Fibroblast of skin of right biceps (primary cell): ENCODE data around the gene TAS2R9.
A peak's percentile ranks its signal among the peaks of the same experiment; 100 is the strongest.
"Not testable (repeated sequence)": the region's sequence is repeated elsewhere in the genome, so short reads cannot be mapped to it uniquely, and the experiment has no call there.

Source experiments
- DNase-seq: peaks from one replicate; pipeline ENCODE4 v3.0.0-alpha.2; 2013

Gene TAS2R9

GRCh38 chr12:10810068-10810467, at the start of gene TAS2R9:
TAS2R9 (minus strand) TSS chr12:10810168; CDS start chr12:10810075, 93 bp downstream.
- DNase-seq: no peak

- no peak for DNase-seq
Observed at GRCh38 chr12:10855807-10856206, 45.8 kb upstream of the TAS2R9 start.

- no peak for DNase-seq
Observed at GRCh38 chr12:10853776-10854175, 43.8 kb upstream of the TAS2R9 start.

- DNase-seq: no peak
Observed at GRCh38 chr12:10851243-10851858, 41.4 kb upstream of the TAS2R9 start.

- no peak for DNase-seq
Observed at GRCh38 chr12:10849425-10849878, 39.5 kb upstream of the TAS2R9 start, which contains the start of gene PRR4. PRR4 (minus strand) TSS chr12:10849475; CDS start chr12:10849437, 38 bp downstream.

GRCh38 chr12:10847744-10848143, 37.8 kb upstream of the TAS2R9 start:
- no peak for DNase-seq

- no peak for DNase-seq
Observed at GRCh38 chr12:10842862-10843261, 32.9 kb upstream of the TAS2R9 start.

- no peak for DNase-seq
Observed at GRCh38 chr12:10838461-10838860, 28.5 kb upstream of the TAS2R9 start.

GRCh38 chr12:10829994-10830393, 20.0 kb upstream of the TAS2R9 start:
- no peak for DNase-seq

- no peak for DNase-seq
Observed at GRCh38 chr12:10826258-10826657, 16.3 kb upstream of the TAS2R9 start, which contains the start of gene TAS2R10. TAS2R10 (minus strand) TSS chr12:10826358; CDS start chr12:10826269, 89 bp downstream.

- DNase-seq: no peak
Observed at GRCh38 chr12:10824957-10825356, 15.0 kb upstream of the TAS2R9 start.

- no peak for DNase-seq
Observed at GRCh38 chr12:10811883-10812536, 2.0 kb upstream of the TAS2R9 start.

- no peak for DNase-seq
Observed at GRCh38 chr12:10807186-10807585, 2.8 kb downstream of the TAS2R9 start, which contains the start of gene TAS2R8. TAS2R8 (minus strand) TSS chr12:10807286; CDS start chr12:10806980, 306 bp downstream.

- DNase-seq: no peak
Observed at GRCh38 chr12:10802587-10802986, 7.4 kb downstream of the TAS2R9 start, which contains the start of gene TAS2R7. TAS2R7 (minus strand) TSS chr12:10802627; CDS start chr12:10802570, 57 bp downstream.

GRCh38 chr12:10801741-10802140, 8.2 kb downstream of the TAS2R9 start:
- no peak for DNase-seq

GRCh38 chr12:10794222-10794621, 15.7 kb downstream of the TAS2R9 start:
- no peak for DNase-seq

- not testable (repeated sequence) for DNase-seq
Observed at GRCh38 chr12:10791769-10792168, 18.2 kb downstream of the TAS2R9 start.

- DNase-seq: no peak
Observed at GRCh38 chr12:10783252-10783651, 26.7 kb downstream of the TAS2R9 start.

GRCh38 chr12:10779103-10779502, 30.9 kb downstream of the TAS2R9 start:
- no peak for DNase-seq

GRCh38 chr12:10771132-10771733, 38.7 kb downstream of the TAS2R9 start:
- DNase-seq: peak; percentile 22

- DNase-seq: no peak
Observed at GRCh38 chr12:10759657-10760056, 50.3 kb downstream of the TAS2R9 start.
